Measurements from ENCODE around the gene BCL2L12. TPM values are rescaled to one million over a fixed set of nuclear protein-coding genes. Genes with fewer than 3 reads are reported as not detected.

Gene BCL2L12
- total and polyA plus RNA-seq, 2 donors (not counting 3 experiments of a cell fraction or from before 2014, with no cell fraction given): 49.8 to 58.5 TPM

DNA sequence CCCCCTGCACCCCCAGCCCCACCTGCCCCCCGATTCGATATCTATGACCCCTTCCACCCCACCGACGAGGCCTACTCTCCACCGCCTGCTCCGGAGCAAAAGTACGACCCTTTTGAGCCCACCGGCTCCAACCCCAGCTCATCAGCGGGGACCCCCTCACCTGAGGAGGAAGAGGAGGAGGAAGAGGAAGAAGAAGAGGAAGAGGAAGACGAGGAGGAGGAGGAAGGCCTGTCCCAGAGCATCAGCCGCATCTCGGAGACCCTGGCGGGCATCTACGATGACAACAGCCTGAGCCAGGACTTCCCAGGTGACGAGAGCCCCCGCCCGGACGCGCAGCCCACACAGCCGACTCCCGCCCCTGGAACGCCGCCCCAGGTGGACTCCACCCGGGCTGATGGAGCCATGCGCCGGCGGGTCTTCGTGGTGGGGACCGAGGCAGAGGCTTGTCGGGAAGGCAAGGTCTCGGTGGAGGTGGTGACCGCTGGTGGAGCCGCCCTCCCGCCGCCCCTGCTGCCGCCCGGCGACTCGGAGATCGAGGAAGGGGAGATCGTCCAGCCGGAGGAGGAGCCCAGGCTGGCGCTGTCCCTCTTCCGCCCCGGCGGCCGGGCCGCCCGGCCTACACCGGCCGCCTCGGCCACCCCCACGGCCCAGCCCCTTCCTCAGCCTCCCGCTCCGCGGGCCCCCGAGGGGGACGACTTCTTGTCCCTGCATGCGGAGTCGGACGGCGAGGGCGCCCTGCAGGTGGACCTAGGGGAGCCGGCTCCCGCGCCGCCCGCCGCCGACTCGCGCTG is 14.5 kb upstream of the BCL2L12 start:
- Histone ChIP-seq H3K9me3 (replicated peaks; ENCODE audit: control insufficient read depth, insufficient read depth, low read length) (no peaks in the 10 kb centered on the region), H3K27ac (ENCODE audit: insufficient read depth, low read depth, low read length) (no peak overlapping the region), H3K9me1 (replicated peaks; ENCODE audit: control insufficient read depth, extremely low read depth, insufficient read depth, low read length) (no peaks in the 10 kb centered on the region), H3K27me3 (ENCODE audit: control insufficient read depth in 2 of 2, insufficient read depth in 2 of 2, low read length in 2 of 2) (no peaks in the 10 kb centered on the region), H3K9ac (replicated peaks; ENCODE audit: extremely low read depth, insufficient read depth, low read length) (no peak overlapping the region), H3K79me2 (ENCODE audit: control insufficient read depth, insufficient read depth, low read length) (peaks cover 9% of the 10 kb centered on the region), H4K20me1 (replicated peaks; ENCODE audit: control insufficient read depth, extremely low read depth, insufficient read depth, low read length) (no peaks in the 10 kb centered on the region), H3K4me2 (ENCODE audit: insufficient read depth, low read length) (no peak overlapping the region), H3K4me1 (ENCODE audit: control insufficient read depth, extremely low read depth, insufficient read depth, low read length) (no peaks in the 10 kb centered on the region), H3K36me3 (ENCODE audit: control insufficient read depth in 2 of 2, extremely low read depth in 1 of 2, insufficient read depth in 2 of 2, low read length in 2 of 2) (peaks cover 14 to 55% of the 10 kb centered on the region in 2 experiments), H3K4me3 (replicated peaks in 1 of 3; ENCODE audit: insufficient read depth in 1 of 3, low read depth in 1 of 3, low read length in 3 of 3) (no peak overlapping the region), H2AFZ (ENCODE audit: low read depth, low read length) (no peak overlapping the region)
- TSS peak; percentile 39 for BruUV-seq (replicated peaks)
- intact Hi-C loops (cut with micrococcal nuclease): no loop called here
- dilution Hi-C loops (cut with MboI; ENCODE audit: extremely low pct_ligation_motif_present, low sequenced_read_pairs): no loop called here
- DNase-seq (ENCODE audit: low read depth, low spot score): no peak
- POLR2A ChIA-PET: no interaction called here
- no peak for FAIRE-seq
- TF ChIP-seq FOS (IDR thresholded peaks at IDR 0.05; ENCODE audit: borderline replicate concordance, insufficient read depth, low read length) (no peak), CTCF (IDR thresholded peaks at IDR 0.05; ENCODE audit: extremely low read depth in 1 of 2, insufficient read depth in 1 of 2, low read depth in 1 of 2, low read length in 2 of 2) (no peak), POLR2AphosphoS5 (IDR thresholded peaks at IDR 0.05; ENCODE audit: insufficient read depth, low read depth, low read length) (no peak), GATA2 (IDR thresholded peaks at IDR 0.05; ENCODE audit: insufficient read depth, insufficient read length, low read depth, low read length) (no peak), EZH2 (IDR thresholded peaks at IDR 0.05; ENCODE audit: borderline replicate concordance, low read depth, low read length, severe bottlenecking) (no peak), POLR2A (IDR thresholded peaks at IDR 0.05; ENCODE audit: low read depth, low read length) (no peak), JUN (IDR thresholded peaks at IDR 0.05; ENCODE audit: borderline replicate concordance, insufficient read depth, insufficient read length, low read depth) (no peak), MYC (IDR thresholded peaks at IDR 0.05; ENCODE audit: low read depth, low read length) (no peak)
- TF ChIP-seq, protein P1, sequence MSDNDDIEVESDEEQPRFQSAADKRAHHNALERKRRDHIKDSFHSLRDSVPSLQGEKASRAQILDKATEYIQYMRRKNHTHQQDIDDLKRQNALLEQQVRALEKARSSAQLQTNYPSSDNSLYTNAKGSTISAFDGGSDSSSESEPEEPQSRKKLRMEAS (IDR thresholded peaks at IDR 0.05; ENCODE audit: insufficient read depth, insufficient read length): no peak
- CTCF ChIA-PET: no interaction called here

Data from endothelial cell of umbilical vein (primary cell).